Ishikawa (cell line): ENCODE data around the gene SYCN.

ENCODE experiments used
- CEBPB ChIP-seq: IDR thresholded peaks from 2 replicates; pipeline ENCODE4 v1.6.1; 2012
- CREB1 ChIP-seq: IDR thresholded peaks from 2 replicates; pipeline ENCODE4 v1.6.1; 2012; ENCODE audit warnings: low read depth
- EGR1 ChIP-seq: IDR thresholded peaks from 2 replicates; pipeline ENCODE4 v1.6.1; 2012
- EP300 ChIP-seq: IDR thresholded peaks from 2 replicates; pipeline ENCODE4 v1.6.1; 2012; ENCODE audit warnings: borderline replicate concordance
- MAX ChIP-seq: IDR thresholded peaks from 2 replicates; pipeline ENCODE4 v1.6.1; 2012
- NFIC ChIP-seq: IDR thresholded peaks from 2 replicates; pipeline ENCODE4 v1.6.1; 2012
- RAD21 ChIP-seq: IDR thresholded peaks from 2 replicates; pipeline ENCODE4 v1.6.1; 2012; ENCODE audit warnings: low read depth
- REST ChIP-seq: IDR thresholded peaks from 2 replicates; pipeline ENCODE4 v1.6.1; 2012; ENCODE audit warnings: low read depth, mild to moderate bottlenecking
- TAF1 ChIP-seq: IDR thresholded peaks from 2 replicates; pipeline ENCODE4 v1.6.1; 2012; ENCODE audit warnings: low read depth, mild to moderate bottlenecking
- TEAD4 ChIP-seq: IDR thresholded peaks from 2 replicates; pipeline ENCODE4 v1.6.1; 2012
- YY1 ChIP-seq: IDR thresholded peaks from 2 replicates; pipeline ENCODE4 v1.6.1; 2012; ENCODE audit warnings: low read depth

GRCh38 chr19:39206122-39206521, 2.1 kb upstream of the SYCN start:
- no peak for TF ChIP-seq MAX
- no peak for TF ChIP-seq RAD21
- TF ChIP-seq TEAD4: no peak
- no peak for TF ChIP-seq EP300
- TF ChIP-seq YY1: no peak
- TF ChIP-seq CEBPB: no peak
- no peak for TF ChIP-seq CREB1
- no peak for TF ChIP-seq EGR1
- no peak for TF ChIP-seq TAF1
- TF ChIP-seq NFIC: no peak
- no peak for TF ChIP-seq REST
